ENCODE data around the gene ZNF594. TPM values are rescaled to one million over a fixed set of nuclear protein-coding genes. Genes with fewer than 3 reads are reported as not detected.
A peak's percentile ranks its signal among the peaks of the same experiment; 100 is the strongest.

The ZNF594 gene
- total and polyA plus RNA-seq, 2 of the 13 experiments (the other 11 are each of a cell fraction or from before 2014, with no cell fraction given): 2.9 to 9.6 TPM

GRCh38 chr17:5191541-5192417 lies at the start of gene ZNF594 (continued):
- TF ChIP-seq, protein P1, sequence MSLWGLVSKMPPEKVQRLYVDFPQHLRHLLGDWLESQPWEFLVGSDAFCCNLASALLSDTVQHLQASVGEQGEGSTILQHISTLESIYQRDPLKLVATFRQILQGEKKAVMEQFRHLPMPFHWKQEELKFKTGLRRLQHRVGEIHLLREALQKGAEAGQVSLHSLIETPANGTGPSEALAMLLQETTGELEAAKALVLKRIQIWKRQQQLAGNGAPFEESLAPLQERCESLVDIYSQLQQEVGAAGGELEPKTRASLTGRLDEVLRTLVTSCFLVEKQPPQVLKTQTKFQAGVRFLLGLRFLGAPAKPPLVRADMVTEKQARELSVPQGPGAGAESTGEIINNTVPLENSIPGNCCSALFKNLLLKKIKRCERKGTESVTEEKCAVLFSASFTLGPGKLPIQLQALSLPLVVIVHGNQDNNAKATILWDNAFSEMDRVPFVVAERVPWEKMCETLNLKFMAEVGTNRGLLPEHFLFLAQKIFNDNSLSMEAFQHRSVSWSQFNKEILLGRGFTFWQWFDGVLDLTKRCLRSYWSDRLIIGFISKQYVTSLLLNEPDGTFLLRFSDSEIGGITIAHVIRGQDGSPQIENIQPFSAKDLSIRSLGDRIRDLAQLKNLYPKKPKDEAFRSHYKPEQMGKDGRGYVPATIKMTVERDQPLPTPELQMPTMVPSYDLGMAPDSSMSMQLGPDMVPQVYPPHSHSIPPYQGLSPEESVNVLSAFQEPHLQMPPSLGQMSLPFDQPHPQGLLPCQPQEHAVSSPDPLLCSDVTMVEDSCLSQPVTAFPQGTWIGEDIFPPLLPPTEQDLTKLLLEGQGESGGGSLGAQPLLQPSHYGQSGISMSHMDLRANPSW (CRISPR knock-in tag; IDR thresholded peaks at IDR 0.05; ENCODE audit: borderline replicate concordance): no peak
- TF ChIP-seq, protein P2, sequence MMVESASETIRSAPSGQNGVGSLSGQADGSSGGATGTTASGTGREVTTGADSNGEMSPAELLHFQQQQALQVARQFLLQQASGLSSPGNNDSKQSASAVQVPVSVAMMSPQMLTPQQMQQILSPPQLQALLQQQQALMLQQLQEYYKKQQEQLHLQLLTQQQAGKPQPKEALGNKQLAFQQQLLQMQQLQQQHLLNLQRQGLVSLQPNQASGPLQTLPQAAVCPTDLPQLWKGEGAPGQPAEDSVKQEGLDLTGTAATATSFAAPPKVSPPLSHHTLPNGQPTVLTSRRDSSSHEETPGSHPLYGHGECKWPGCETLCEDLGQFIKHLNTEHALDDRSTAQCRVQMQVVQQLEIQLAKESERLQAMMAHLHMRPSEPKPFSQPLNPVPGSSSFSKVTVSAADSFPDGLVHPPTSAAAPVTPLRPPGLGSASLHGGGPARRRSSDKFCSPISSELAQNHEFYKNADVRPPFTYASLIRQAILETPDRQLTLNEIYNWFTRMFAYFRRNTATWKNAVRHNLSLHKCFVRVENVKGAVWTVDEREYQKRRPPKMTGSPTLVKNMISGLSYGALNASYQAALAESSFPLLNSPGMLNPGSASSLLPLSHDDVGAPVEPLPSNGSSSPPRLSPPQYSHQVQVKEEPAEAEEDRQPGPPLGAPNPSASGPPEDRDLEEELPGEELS (CRISPR knock-in tag; IDR thresholded peaks at IDR 0.05): no peak
- TF ChIP-seq HIVEP1 (CRISPR knock-in tag; IDR thresholded peaks at IDR 0.05) (no peak), RBFOX2 (IDR thresholded peaks at IDR 0.05; ENCODE audit: low read depth, low read length) (peak; percentile 90), GRHL1 (CRISPR knock-in tag; conservative IDR thresholded peaks at IDR 0.05) (no peak), NRL (CRISPR knock-in tag; IDR thresholded peaks at IDR 0.05; ENCODE audit: borderline replicate concordance) (no peak), ZNF3 (CRISPR knock-in tag; IDR thresholded peaks at IDR 0.05) (no peak), SALL2 (CRISPR knock-in tag; IDR thresholded peaks at IDR 0.05) (no peak), ZNF781 (CRISPR knock-in tag; IDR thresholded peaks at IDR 0.05; ENCODE audit: borderline replicate concordance, not compliant biosample characterization) (no peak), ZKSCAN8 (CRISPR knock-in tag; IDR thresholded peaks at IDR 0.05; ENCODE audit: borderline replicate concordance) (0 out of 2 replicates have a peak, but pooled peaks have one; percentile 61), FIP1L1 (IDR thresholded peaks at IDR 0.05; ENCODE audit: borderline replicate concordance, insufficient read depth, low read depth, low read length) (no peak), ZSCAN25 (CRISPR knock-in tag; IDR thresholded peaks at IDR 0.05) (no peak), ZNF567 (CRISPR knock-in tag; IDR thresholded peaks at IDR 0.05; ENCODE audit: borderline replicate concordance) (no peak), NFRKB (IDR thresholded peaks at IDR 0.05) (no peak), SSRP1 (CRISPR knock-in tag; IDR thresholded peaks at IDR 0.05) (no peak)
- TF ChIP-seq, protein P3, sequence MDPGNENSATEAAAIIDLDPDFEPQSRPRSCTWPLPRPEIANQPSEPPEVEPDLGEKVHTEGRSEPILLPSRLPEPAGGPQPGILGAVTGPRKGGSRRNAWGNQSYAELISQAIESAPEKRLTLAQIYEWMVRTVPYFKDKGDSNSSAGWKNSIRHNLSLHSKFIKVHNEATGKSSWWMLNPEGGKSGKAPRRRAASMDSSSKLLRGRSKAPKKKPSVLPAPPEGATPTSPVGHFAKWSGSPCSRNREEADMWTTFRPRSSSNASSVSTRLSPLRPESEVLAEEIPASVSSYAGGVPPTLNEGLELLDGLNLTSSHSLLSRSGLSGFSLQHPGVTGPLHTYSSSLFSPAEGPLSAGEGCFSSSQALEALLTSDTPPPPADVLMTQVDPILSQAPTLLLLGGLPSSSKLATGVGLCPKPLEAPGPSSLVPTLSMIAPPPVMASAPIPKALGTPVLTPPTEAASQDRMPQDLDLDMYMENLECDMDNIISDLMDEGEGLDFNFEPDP (CRISPR knock-in tag; conservative IDR thresholded peaks at IDR 0.05): no peak
